Ishikawa (cell line): ENCODE data around the gene STK38L.

Experiments used
- CEBPB ChIP-seq: IDR thresholded peaks from 2 replicates; pipeline ENCODE4 v1.6.1; 2012
- CREB1 ChIP-seq: IDR thresholded peaks from 2 replicates; pipeline ENCODE4 v1.6.1; 2012; ENCODE audit warnings: low read depth
- EP300 ChIP-seq: IDR thresholded peaks from 2 replicates; pipeline ENCODE4 v1.6.1; 2012; ENCODE audit warnings: borderline replicate concordance
- MAX ChIP-seq: IDR thresholded peaks from 2 replicates; pipeline ENCODE4 v1.6.1; 2012
- RAD21 ChIP-seq: IDR thresholded peaks from 2 replicates; pipeline ENCODE4 v1.6.1; 2012; ENCODE audit warnings: low read depth
- TAF1 ChIP-seq: IDR thresholded peaks from 2 replicates; pipeline ENCODE4 v1.6.1; 2012; ENCODE audit warnings: low read depth, mild to moderate bottlenecking
- TCF12 ChIP-seq: IDR thresholded peaks from 2 replicates; pipeline ENCODE4 v1.6.1; 2012; ENCODE audit warnings: low read depth
- TEAD4 ChIP-seq: IDR thresholded peaks from 2 replicates; pipeline ENCODE4 v1.6.1; 2012
- YY1 ChIP-seq: IDR thresholded peaks from 2 replicates; pipeline ENCODE4 v1.6.1; 2012; ENCODE audit warnings: low read depth
- ZBTB7A ChIP-seq: IDR thresholded peaks from 2 replicates; pipeline ENCODE4 v1.6.1; 2012; ENCODE audit warnings: low read depth

- TF ChIP-seq TAF1 = no peak
- no peak for TF ChIP-seq RAD21
- no peak for TF ChIP-seq CEBPB
- TF ChIP-seq TEAD4 = no peak
- no peak for TF ChIP-seq EP300
- TF ChIP-seq YY1 = no peak
- TF ChIP-seq ZBTB7A = no peak
- TF ChIP-seq CREB1 = no peak
- no peak for TF ChIP-seq MAX
- TF ChIP-seq TCF12 = no peak
These were observed 29.0 kb downstream of the STK38L start for GRCh38 chr12:27273114-27273513.
